PC-9 (cell line): Measurements from ENCODE around the gene TRAF3IP1.

Experiments
- CTCF ChIP-seq: fragments of 200-600 bp; sonication (generic); conservative IDR thresholded peaks from 2 replicates; pipeline ENCODE4 v1.6.1; 2017; ENCODE audit warnings: mixed run types, antibody characterized with exemption, mild to moderate bottlenecking, moderate library complexity
- EZH2 ChIP-seq: fragments of 200-600 bp; sonication (generic); IDR thresholded peaks from 2 replicates; pipeline ENCODE4 v1.8.0; 2017; ENCODE audit warnings: antibody characterized with exemption, low read depth

- TF ChIP-seq CTCF (no peak), EZH2 (no peak)
Measured at GRCh38 chr2:238409341-238410199, 89.3 kb downstream of the TRAF3IP1 start.
